Upper lobe of left lung (tissue), 4 donors: ENCODE data around the gene ALDOC.

Experiments used
- EP300 ChIP-seq, 4 donors: sonication (generic); formaldehyde crosslinking; IDR thresholded peaks; one replicate each; pipeline ENCODE4 v1.5.1; 2017; ENCODE audit warnings: antibody characterized with exemption in 4 of 4, control low read depth in 2 of 4
- POLR2A ChIP-seq, 4 donors: fragments of 450-650 bp; IDR thresholded peaks; one replicate each; pipeline ENCODE4 v1.5.1; 2016 to 2017; ENCODE audit warnings: antibody characterized with exemption in 4 of 4, mild to moderate bottlenecking in 2 of 4
- TF ChIP-seq, protein P1 (sequence below), 6 experiments: fragments of 450-650 bp in 4 of 6; fragments of 200-600 bp in 2 of 6; sonication (generic) in 2 of 6; IDR thresholded peaks; one replicate each; pipeline ENCODE4 v1.5.1; 2016 to 2019; ENCODE audit warnings: antibody characterized with exemption in 6 of 6

GRCh38 chr17:28615260-28615940 is 38.7 kb upstream of the ALDOC start:
- TF ChIP-seq, protein P1, sequence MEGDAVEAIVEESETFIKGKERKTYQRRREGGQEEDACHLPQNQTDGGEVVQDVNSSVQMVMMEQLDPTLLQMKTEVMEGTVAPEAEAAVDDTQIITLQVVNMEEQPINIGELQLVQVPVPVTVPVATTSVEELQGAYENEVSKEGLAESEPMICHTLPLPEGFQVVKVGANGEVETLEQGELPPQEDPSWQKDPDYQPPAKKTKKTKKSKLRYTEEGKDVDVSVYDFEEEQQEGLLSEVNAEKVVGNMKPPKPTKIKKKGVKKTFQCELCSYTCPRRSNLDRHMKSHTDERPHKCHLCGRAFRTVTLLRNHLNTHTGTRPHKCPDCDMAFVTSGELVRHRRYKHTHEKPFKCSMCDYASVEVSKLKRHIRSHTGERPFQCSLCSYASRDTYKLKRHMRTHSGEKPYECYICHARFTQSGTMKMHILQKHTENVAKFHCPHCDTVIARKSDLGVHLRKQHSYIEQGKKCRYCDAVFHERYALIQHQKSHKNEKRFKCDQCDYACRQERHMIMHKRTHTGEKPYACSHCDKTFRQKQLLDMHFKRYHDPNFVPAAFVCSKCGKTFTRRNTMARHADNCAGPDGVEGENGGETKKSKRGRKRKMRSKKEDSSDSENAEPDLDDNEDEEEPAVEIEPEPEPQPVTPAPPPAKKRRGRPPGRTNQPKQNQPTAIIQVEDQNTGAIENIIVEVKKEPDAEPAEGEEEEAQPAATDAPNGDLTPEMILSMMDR (IDR thresholded peaks at IDR 0.05), result no peak
- no peak for TF ChIP-seq EP300 (IDR thresholded peaks at IDR 0.05)
- no peak for TF ChIP-seq POLR2A (IDR thresholded peaks at IDR 0.05)
